Stomach (tissue), 9 donors: ENCODE data around the gene ATP13A3. TPM values are rescaled to one million over a fixed set of nuclear protein-coding genes. Genes with fewer than 3 reads are reported as not detected.

Experiments
- DNase-seq, 2 donors: peaks; one replicate each; pipeline versions ENCODE4 v3.0.0 to v3.0.0-alpha.2; 2013 to 2019
- H3K27ac ChIP-seq, 5 donors: fragments of 200-600 bp in 4 of 5; sonication (generic) in 4 of 5; one replicate each; pipeline ENCODE4 v1.5.1; 2013 to 2019; ENCODE audit warnings: mild to moderate bottlenecking in 1 of 5, moderate library complexity in 1 of 5
- H3K27me3 ChIP-seq, 3 donors: fragments of 200-600 bp; sonication (generic); one replicate each; pipeline ENCODE4 v1.5.1; 2017 to 2019; ENCODE audit warnings: mixed run types in 1 of 3
- H3K36me3 ChIP-seq, 4 donors: fragments of 200-600 bp; sonication (generic); 1 replicate in 3 of 4; 2 replicates in 1 of 4; pipeline ENCODE4 v1.5.1; 2016 to 2019
- H3K4me1 ChIP-seq, 4 donors: fragments of 200-600 bp; sonication (generic); one replicate each; pipeline ENCODE4 v1.5.1; 2016 to 2019
- H3K4me3 ChIP-seq, 4 donors: fragments of 200-600 bp; sonication (generic) in 3 of 4; one replicate each; pipeline ENCODE4 v1.5.1; 2016 to 2019; ENCODE audit warnings: mild to moderate bottlenecking in 1 of 4
- H3K9me3 ChIP-seq, 4 donors: fragments of 200-600 bp; sonication (generic); one replicate each; pipeline ENCODE4 v1.5.1; 2016 to 2019
- EP300 ChIP-seq: sonication (generic); formaldehyde crosslinking; IDR thresholded peaks from one replicate; pipeline ENCODE4 v1.6.1; 2017; ENCODE audit warnings: antibody characterized with exemption
- POLR2A ChIP-seq, 4 donors: fragments of 450-650 bp; IDR thresholded peaks; one replicate each; pipeline ENCODE4 v1.6.1; 2016; ENCODE audit warnings: antibody characterized with exemption in 4 of 4, control low read depth in 2 of 4, mild to moderate bottlenecking in 1 of 4, moderate library complexity in 1 of 4
- POLR2AphosphoS5 ChIP-seq, 3 donors: sonication (generic); formaldehyde crosslinking; IDR thresholded peaks; one replicate each; pipeline ENCODE4 v1.6.1; 2016; ENCODE audit warnings: antibody characterized with exemption in 3 of 3
- WGBS, 5 donors: extraction: QIAGEN DNeasy Blood & Tissue Kit in 3 of 5; methylation state at CpG; one replicate each; pipeline versions ENCODE4 v1.1.5 to v1.1.7; 2013 to 2018; 5-methylcytosine and 5-hydroxymethylcytosine counted together
- intact Hi-C: fragments of 100-400 bp; cut with DNase I; formaldehyde crosslinking; loops from one replicate; pipeline ENCODE4 v1.15.1; 2023; ENCODE audit warnings: low total_unique reads
- polyA plus RNA-seq, 3 donors: library from polyadenylated mRNA; stranded (reverse); fragments of 200-250 nt; gene quantifications; one replicate each; pipeline ENCODE4 v1.2.3, GENCODE V29; 2013
- total RNA-seq, 5 donors: library from RNA; depleted of rRNA; stranded (reverse); fragments of >200 nt; gene quantifications; one replicate each; pipeline versions ENCODE4 v1.1.0 to v1.2.3, GENCODE V29; 2014 to 2016
- TF ChIP-seq, protein P1 (sequence below), 7 experiments: fragments of 450-650 bp in 4 of 7; fragments of 200-600 bp in 3 of 7; sonication (generic) in 3 of 7; IDR thresholded peaks; one replicate each; pipeline ENCODE4 v1.5.1; 2016 to 2019; ENCODE audit warnings: antibody characterized with exemption in 7 of 7, control low read depth in 2 of 7, mild to moderate bottlenecking in 1 of 7
- donor health status: healthy with polysubstance abuse.
- donor health status: Bipolar disorder and iron deficiency.
- donor health status: healthy.

ATP13A3 gene
- total and polyA plus RNA-seq, 8 donors, result 11.2 to 332 (median 21.4) TPM

DNA sequence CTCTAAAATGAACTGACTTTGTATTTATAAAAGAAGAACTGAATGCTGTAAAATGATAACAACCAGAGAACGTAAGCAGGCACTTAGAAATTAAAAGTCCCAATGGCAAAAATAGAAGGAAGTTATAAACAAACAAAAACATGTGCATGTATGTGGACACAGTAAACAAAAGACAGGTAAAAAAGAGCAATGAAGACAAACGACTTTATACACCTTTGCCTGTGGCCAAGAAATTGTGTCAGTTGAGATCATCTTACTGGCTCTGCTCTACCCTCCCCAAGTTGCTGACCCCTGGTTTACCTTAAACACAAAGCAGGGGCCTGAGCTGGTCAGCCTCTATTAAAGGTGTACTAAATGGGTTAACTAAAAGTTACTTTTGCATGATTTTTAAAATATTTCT, 46.0 kb downstream of the ATP13A3 start:
- TF ChIP-seq POLR2AphosphoS5 (IDR thresholded peaks at IDR 0.05) (no peak), POLR2A (IDR thresholded peaks at IDR 0.05) (no peak), EP300 (no peak)
- TF ChIP-seq, protein P1, sequence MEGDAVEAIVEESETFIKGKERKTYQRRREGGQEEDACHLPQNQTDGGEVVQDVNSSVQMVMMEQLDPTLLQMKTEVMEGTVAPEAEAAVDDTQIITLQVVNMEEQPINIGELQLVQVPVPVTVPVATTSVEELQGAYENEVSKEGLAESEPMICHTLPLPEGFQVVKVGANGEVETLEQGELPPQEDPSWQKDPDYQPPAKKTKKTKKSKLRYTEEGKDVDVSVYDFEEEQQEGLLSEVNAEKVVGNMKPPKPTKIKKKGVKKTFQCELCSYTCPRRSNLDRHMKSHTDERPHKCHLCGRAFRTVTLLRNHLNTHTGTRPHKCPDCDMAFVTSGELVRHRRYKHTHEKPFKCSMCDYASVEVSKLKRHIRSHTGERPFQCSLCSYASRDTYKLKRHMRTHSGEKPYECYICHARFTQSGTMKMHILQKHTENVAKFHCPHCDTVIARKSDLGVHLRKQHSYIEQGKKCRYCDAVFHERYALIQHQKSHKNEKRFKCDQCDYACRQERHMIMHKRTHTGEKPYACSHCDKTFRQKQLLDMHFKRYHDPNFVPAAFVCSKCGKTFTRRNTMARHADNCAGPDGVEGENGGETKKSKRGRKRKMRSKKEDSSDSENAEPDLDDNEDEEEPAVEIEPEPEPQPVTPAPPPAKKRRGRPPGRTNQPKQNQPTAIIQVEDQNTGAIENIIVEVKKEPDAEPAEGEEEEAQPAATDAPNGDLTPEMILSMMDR (IDR thresholded peaks at IDR 0.05), result no peak
- H3K27me3 ChIP-seq, result no peaks in the 10 kb centered on the region
- H3K4me1 ChIP-seq, result peaks cover 0 to 26% (median 7%) of the 10 kb centered on the region in 4 donors
- H3K27ac ChIP-seq, result peak overlapping the region in 2 of 5 donors; percentile 1 to 42
- WGBS, 5 donors, result 23 to 41% (median 32%) methylated on average over 2 of the region's 2 CpGs
- no peak for DNase-seq
- peaks cover 21 to 91% (median 86%) of the 10 kb centered on the region in 4 donors for H3K36me3 ChIP-seq
- H3K4me3 ChIP-seq, result no peak overlapping the region
- H3K9me3 ChIP-seq, result no peaks in the 10 kb centered on the region
- intact Hi-C loops, result no loop called here

DNA sequence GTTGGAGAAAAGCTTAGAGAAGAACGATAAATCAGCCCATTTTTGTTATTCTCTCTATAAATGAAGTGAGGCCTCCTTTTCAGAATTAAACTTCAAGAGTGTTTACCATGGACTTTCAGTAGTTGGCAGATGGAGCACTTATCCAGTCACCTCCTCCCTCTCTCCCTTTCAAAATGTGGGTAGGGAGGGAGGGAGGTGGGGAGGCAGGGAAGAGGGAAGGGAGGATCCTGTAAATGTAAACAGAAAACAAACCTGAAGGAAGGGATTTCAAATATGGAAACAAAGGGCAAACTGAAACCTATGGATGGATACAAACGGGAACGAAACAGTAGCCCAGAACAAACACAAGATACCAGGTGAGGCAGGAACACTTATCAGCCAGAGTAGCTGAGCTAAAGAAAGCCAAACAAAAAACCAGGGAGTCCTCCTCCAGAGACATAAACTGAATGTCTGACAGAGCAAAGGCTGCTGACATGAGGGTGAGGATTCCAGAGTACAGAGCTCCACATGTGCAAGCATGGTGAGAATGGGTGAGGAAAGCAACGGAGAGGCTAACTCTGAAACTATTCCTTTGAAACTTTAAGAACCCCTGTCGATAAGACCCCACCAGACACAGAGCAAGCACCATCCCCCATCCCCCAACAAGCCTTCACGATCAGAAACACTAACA, 46.8 kb downstream of the ATP13A3 start:
- H3K27ac ChIP-seq, result peak overlapping the region; percentile 1 to 58 (median 42)
- no peak overlapping the region for H3K4me3 ChIP-seq
- peaks cover 28 to 91% (median 86%) of the 10 kb centered on the region in 4 donors for H3K36me3 ChIP-seq
- no peak for TF ChIP-seq EP300
- TF ChIP-seq, protein P1 (IDR thresholded peaks at IDR 0.05), result no peak
- no peak for TF ChIP-seq POLR2A (IDR thresholded peaks at IDR 0.05)
- no peak for TF ChIP-seq POLR2AphosphoS5 (IDR thresholded peaks at IDR 0.05)
- intact Hi-C loops, result no loop called here
- peaks cover 0 to 26% (median 6%) of the 10 kb centered on the region in 4 donors for H3K4me1 ChIP-seq
- peak in 1 of 2 donors; percentile 23 for DNase-seq
- no peaks in the 10 kb centered on the region for H3K9me3 ChIP-seq
- 30 to 52% (median 40%) methylated on average over 6 of the region's 6 CpGs for WGBS, 5 donors
- no peaks in the 10 kb centered on the region for H3K27me3 ChIP-seq

DNA sequence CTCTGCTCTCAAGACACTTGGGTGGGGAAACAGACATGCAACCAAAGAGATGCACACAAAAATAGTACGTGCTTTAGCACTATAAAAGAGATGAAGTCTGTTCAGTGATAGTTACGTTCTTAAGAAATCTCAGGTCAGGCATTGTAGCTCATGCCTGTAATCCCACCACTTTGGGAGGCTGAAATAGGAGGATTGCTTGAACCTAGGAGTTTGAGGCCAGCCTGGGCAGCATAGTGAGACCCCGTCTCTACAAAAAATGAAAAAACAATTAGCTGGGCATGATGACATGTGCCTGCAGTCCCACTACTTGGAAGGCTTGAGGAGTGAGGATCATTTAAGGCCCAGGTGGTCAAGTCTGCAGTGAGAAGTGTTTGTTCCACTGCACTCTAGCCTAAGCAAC, 52.3 kb downstream of the ATP13A3 start:
- Histone ChIP-seq H3K36me3 (peaks cover 46 to 97% (median 95%) of the 10 kb centered on the region in 4 donors), H3K9me3 (no peaks in the 10 kb centered on the region), H3K4me3 (no peak overlapping the region), H3K4me1 (peaks cover 0 to 10% (median 0%) of the 10 kb centered on the region in 4 donors), H3K27ac (no peak overlapping the region), H3K27me3 (no peaks in the 10 kb centered on the region)
- intact Hi-C loops, result no loop called here
- DNase-seq, result no peak
- WGBS, 5 donors, result 82 to 95% (median 94%) methylated on average over 3 of the region's 3 CpGs
- TF ChIP-seq, protein P1 (IDR thresholded peaks at IDR 0.05), result no peak
- TF ChIP-seq POLR2AphosphoS5 (IDR thresholded peaks at IDR 0.05) (no peak), EP300 (no peak), POLR2A (IDR thresholded peaks at IDR 0.05) (no peak)

DNA sequence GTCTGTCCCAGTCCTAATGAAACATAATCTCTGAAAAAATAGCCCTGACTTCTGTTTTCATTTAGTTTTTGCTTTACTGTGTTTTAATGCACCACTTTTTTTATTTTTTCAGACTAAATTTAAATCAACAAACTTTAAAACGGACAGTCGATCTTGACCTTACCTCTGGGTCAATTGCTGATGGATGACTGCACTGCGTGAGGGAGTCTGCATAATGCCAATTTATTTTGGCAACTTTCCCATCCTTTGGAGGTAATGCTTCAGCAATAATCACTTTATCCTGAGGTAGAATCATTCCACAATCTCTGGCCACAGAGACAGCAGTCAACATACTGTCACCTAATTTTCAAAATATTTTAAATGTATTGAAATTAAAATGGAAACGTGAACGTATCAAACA, 55.2 kb downstream of the ATP13A3 start:
- H3K4me3 ChIP-seq, result no peak overlapping the region
- H3K4me1 ChIP-seq, result no peaks in the 10 kb centered on the region
- WGBS, 5 donors, result 61 to 66% (median 64%) methylated on average over 5 of the region's 5 CpGs
- DNase-seq, result no peak
- intact Hi-C loops, result no loop called here
- no peak overlapping the region for H3K27ac ChIP-seq
- TF ChIP-seq EP300, result no peak
- TF ChIP-seq, protein P1 (IDR thresholded peaks at IDR 0.05), result no peak
- no peak for TF ChIP-seq POLR2AphosphoS5 (IDR thresholded peaks at IDR 0.05)
- no peak for TF ChIP-seq POLR2A (IDR thresholded peaks at IDR 0.05)
- peaks cover 46 to 98% (median 93%) of the 10 kb centered on the region in 4 donors for H3K36me3 ChIP-seq
- H3K9me3 ChIP-seq, result no peaks in the 10 kb centered on the region
- H3K27me3 ChIP-seq, result no peaks in the 10 kb centered on the region
